ENCODE data around the gene NUDT16L1.

The NUDT16L1 gene

DNA sequence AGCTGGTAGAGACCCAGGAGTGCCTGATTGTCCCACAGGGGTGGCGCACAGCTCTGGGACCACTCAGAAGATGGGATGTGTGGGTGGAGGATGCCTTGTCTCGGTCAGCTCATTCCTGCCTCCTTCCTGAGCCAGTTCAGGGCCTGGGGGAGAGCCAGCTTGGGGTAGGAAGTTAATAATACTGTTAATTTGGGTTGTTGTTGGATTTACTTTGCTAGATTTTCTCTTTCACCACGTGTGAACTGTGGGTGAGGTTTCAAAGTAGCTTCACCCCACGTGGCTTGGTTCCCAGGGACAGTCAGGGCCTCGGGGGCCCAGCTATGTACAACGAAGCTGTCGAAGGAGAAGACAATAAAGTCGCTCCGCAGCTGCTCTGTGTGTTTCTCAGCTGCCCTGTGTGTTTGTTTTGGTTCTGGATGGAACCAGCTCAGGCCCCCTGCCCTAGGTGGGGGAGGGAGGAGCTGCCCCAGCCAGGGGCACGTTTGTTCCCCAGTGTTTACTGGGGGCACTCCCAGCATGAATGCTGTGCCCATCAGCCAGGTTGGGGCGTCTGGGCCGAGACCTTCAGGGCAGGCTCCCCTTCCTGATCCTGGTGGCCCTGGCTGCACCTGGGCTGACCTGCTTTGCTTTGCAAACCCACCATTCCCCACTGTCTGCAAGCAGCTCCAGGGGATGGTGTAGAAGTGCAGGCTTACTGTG lies 2.3 kb downstream of the NUDT16L1 start:
- no peak for DNase-seq (ENCODE audit: low spot score)

DNA sequence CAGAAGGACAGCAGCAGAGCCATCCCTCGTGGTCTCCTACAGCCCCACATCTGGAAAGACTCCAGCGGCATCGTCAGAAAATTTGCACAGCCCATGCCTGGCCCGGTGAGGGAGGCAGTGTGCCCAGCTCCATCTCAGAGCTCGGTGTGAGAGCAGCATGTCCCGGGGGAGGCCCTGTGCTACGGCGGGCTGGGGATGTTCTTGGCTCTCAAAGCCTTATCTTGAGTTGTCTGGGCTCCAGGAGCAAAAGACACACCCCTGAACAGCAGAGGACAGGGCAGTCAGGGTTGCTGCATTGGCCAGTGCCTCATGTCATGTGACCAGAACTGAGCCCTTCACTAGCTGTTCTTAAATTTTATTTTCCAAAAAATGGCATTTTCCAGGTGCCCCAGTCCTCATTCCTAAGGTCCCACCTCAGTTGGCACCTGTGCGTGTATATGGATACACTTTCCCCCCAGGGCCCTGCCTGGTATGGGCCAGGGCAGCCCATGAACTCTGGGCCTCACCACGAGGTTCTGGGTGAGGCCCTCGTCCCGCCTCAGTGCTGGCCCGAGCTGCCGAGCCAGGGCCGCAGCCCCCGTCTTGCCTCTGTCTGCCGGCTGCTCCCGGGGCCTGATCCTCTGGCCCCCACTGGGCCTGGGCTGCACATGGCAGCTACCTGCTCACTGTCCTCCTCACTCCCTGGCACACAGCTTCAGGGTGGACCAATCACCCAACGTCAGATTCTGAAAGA lies 3.0 kb downstream of the NUDT16L1 start:
- no peak for DNase-seq (ENCODE audit: low spot score)

DNA sequence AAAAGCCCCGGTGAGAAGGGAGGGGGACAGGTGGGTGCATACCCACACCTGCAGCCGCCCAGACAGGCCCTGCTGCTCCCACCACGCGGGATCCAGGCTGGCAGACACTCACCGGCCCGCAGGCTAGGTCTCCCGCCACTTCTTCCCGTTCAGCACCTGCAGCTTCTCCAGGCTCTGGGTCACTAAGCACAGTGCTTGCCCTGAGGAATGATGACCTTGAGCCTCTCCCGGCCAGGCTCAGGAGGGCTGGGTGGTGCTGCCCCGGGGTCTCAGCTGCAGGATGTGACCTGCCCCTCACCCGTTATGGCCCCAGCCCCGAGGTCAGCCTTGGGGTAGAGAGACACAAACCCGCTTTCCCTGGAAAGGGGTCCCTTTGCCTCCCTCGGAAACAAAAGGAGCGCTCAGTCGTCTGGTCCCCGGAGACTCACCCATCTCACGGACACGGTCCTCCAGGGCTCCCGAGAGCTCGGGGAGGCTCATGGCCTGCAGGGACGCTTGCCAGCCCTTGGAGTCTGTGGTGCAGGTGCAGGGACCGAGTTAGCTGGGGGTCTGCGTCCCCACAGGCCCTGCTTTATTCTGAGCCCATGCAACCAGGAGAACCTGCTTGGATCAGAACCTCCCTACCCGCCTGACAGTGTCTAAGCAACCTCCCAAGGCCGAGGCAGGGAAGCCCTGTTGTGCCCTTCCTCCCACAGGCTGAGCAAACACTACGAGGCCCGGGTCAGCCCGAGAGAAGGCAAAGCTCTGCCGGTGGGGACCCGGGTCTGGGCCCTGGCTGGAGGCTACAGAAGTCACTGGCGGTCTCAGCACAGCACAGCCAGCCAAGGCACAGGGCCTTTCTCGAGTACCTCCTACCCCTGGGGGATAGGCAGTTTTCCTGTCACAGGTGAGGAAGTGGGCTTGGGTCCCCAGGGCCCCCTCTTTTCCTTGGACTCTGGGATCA lies 3.8 kb downstream of the NUDT16L1 start:
- no peak for DNase-seq (ENCODE audit: low spot score)

DNA sequence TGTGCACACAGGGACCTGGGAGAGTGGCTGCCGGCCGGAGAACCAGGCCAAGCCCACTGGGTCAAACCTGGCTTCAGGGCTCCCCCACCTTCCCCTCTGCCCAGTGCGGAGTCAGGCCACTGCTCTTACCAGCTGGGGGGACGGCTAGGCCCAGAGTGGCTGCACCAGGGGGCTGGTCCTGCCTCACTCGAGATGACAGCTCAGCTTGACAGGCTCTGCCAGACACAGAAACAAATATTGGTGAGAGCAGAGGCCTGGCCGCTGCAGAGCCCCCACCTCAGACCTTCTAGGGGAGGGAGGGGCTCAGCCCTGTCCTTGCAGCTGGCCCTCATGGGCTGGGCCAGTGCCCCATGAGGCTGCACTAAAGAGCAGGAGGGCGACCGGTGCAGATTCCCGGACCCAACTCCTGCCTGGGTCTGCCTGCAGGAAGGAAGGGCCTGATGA lies 4.5 kb downstream of the NUDT16L1 start:
- no peak for DNase-seq (ENCODE audit: low spot score)

DNA sequence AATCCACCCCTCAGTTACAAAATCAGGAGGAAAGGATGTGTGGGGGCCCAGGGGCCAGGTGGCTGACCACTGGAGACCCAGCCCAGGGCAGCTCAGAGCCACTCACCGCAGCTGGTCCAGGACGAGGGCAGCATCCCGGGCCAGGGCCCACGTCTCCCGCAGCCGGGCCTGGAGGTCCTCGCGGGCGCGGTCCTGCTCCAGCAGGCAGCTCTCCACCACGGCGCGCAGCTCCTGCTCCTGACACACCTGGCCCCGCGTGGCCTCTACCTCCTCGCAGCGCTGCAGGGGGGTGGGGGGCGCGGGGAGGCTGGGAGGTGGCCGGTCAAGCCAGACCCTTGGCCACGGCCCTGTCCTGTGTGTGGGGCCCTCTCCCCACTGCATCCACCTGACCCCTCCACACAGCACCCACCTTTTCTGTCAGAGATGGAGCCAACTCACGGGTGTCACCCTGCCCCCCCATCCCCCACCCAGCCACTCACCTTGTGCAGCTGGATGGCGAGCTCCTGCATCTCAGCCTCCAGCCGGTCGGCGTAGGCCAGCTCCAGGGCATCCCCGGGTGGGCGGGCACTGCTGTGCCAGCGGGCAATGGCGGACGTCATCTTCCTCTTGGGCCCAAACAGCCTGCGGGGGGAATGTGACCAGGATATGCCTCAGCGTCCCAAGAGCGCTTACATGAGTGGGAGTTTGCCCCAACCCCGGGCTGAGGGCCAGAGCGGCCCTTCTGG lies 5.1 kb downstream of the NUDT16L1 start:
- no peak for DNase-seq (ENCODE audit: low spot score)

DNA sequence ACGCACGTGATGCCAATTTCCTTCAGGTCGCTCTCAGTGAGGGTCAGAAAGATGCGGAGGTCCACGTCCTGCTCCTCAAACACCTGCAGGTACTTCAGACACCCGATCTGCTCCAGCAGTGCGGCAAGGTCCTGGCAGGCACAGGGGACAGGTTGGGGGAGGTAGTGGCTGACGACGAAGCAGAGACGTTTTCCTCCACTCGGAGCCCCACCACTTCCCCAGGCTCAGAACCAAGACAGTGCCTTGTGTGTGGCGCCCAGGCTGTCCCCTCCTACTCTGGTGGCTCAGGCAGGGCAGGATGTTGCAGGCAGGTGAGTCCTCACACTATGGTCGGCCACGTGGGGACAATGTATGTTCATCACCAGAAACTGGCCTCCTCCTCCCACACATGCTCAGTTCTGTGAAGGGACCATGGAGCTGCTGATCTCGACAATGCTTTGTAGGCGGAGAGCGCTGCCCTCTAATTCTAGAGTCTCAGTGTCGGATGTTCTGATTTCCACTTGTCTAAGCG lies 5.7 kb downstream of the NUDT16L1 start:
- no peak for DNase-seq (ENCODE audit: low spot score)

DNA sequence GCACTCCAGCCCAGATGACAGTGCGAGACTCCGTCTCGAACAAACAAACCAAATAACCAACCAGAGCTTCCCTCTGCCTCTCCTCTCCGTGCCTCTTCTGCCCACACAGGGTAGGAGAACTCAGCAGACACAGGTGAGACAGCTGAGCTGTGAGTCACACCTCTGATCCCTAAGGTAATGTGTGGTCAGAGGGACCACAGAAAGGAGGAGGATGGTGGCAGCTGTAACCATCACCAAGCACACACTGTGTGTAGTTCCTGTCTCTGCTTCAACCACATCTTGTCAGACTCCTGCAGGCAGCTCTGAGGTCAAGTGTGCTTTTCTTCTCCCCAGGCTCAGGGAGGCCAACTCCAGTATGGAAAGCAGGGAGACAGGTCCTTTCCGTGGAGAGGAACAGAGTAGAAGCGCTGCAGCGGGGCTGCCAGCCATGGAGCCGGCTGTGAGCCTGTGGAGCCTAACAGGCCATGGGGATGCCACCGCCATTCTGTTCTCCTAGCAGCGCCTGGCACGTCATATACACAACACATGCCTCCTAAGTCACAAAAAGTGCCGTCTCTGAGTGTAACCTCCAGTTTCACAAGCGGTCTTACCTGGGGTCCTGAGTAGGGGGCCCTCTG lies 7.1 kb downstream of the NUDT16L1 start:
- DNase-seq (ENCODE audit: low spot score) = no peak

DNA sequence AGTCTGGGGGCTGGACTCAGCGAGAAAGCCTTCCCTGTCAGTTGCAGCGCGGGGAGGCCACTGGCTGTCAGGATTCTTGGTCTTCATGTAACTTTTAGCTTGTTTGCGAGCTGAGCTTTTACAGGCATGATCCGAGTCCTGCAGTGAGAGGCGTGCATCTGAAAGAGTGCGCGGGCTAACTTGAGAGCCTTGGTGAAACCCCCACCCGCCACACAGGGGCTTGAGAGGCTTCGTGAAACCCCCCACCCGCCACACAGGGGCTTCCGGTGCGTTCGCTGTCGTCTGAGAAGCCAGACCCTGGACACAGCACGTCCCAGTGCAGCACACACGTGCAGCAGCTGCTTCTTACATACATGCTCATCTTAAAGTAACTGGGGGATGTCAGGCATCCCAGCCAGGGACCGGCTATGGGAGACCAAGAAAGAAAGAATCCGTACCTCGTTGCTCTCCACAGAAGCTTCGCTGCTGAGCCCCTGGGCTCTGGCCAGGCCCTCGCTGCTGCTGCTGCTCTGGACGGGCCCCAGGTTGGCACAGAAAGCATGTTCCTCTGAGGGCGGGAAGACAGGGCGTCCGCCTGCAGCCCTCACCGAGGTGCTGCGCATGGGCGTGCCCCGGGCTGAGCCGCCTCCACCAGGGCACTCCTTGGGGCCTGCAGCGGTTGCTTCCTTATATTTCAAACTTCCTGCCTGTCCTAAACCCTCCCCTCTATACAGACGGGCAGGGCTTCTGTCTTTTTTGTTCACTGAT lies 7.8 kb downstream of the NUDT16L1 start:
- no peak for DNase-seq (ENCODE audit: low spot score)

DNA sequence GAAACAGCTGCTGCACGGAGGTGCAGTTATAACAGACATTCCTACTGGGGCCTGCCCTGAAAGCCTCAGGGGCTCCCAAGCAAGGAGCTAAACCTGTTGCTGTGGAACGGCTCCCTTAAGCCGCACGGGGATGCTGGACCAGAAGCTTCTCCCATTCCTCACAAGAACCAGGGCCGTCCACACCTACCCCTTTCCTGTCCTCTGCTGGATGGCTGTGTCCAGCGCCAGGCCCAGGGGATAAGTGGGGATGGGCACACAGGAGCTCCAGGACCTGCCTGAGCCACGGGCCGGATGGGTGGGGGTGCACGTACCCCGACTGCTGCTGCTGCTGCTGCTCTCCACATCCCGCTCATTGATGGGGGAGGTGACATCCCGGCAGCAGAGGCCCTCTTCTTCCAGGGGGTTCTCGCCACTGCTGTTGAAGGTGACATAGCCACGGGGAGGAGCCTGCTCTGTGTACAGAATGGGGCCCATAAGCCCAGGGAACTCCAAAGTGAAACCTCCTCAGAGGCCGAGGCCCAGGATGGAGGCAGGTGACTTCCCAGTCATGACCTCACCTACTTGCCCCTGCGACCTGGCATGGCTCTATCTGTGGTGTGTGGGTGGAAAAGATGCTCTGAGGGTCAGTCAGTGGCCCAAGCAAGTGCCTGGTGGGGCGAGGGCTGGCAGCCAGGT lies 8.6 kb downstream of the NUDT16L1 start:
- DNase-seq (ENCODE audit: low spot score) = no peak

DNA sequence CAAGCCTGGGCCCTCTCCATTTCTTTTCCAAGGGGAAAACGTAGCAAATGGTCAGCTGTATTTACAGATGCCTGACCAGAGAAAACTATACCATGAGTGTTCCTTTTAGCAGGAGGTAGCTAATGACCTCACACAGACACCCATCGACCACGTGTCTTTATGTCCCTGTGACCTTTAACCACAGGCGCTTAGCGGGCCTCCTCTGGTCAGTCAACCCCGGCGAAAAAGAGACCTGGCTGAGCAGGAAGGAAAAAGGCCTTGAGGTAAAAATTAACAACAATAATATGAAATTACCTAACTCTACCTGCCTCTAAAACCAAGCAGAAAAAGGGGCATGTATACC lies 9.1 kb downstream of the NUDT16L1 start:
- no peak for DNase-seq (ENCODE audit: low spot score)

DNA sequence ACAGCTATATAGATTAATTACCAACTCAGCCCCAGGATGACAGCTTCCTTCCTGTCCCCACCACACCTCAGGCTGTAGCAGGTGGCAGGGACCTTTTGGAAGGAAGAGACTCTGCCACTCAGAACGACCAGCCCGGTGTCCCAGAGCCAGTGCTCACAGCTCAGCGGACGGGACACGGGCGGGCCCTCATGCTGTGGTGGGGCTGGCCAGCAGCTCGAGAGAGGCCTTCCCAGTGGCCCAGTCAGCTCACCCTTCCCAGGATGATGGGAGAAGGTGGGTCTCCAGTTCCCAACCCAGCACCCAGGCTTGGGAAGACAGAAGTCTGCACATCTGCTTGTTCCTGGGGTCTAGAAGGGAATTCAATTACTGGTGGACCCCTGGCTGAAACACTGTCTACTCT lies 10.5 kb downstream of the NUDT16L1 start:
- DNase-seq (ENCODE audit: low spot score) = no peak

DNA sequence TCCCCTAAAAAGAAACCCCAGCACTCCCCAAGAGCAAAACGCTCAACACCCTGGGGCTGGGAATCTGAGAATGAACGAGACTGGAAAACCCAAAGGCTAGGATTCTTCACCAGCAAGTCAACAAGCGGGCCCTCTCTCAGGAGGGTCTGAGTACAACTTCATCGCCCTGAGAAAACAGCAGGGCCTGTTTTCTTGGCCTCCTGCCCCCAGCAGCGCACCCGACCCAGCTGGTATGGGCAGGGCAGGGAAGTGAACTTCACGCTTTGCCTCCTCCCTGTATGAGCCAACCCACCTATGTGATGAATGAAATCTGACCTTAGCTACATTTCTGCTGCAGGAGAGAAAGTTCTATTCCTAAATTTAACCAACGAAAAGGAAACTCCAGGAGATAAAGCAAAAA lies 11.1 kb downstream of the NUDT16L1 start:
- no peak for DNase-seq (ENCODE audit: low spot score)

DNA sequence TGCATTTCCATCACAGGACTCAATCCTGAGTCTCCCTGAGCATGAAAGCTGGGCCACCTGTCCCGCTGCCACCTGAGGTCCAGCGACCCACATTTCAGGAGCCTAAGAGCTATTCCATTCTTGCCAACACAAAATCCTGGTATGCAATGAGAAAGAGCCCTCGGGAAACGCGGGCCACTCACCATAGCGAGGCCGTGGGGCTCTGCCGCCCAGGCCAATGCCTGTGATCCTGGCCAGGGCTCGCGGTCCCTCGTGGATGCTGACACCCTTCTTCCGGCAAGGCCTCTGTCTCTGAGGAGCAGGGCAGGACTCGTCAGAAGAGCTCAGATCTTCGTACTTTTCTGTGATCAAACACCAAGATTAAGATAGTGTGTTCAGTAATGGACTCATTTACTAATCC lies 11.6 kb downstream of the NUDT16L1 start:
- no peak for DNase-seq (ENCODE audit: low spot score)

DNA sequence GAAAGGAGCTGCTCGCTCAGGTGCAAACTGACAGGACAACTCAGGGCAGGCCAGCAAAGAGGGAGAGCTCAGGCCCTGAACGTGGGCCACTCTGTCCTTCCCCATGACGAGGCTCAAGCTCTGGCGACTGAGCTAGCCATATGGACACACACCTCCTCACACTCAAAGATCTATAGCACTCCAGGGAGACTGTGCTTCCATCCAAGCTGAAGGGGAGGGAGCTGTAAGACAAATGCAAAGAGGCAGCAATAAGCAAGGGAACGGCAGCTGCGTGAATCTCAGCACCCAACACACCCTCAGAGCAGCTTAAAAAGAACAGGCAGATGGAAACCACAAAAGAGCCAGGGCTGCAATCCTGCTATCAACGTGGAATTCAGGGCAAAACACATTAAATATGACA lies 13.5 kb downstream of the NUDT16L1 start:
- DNase-seq (ENCODE audit: low spot score) = no peak

DNA sequence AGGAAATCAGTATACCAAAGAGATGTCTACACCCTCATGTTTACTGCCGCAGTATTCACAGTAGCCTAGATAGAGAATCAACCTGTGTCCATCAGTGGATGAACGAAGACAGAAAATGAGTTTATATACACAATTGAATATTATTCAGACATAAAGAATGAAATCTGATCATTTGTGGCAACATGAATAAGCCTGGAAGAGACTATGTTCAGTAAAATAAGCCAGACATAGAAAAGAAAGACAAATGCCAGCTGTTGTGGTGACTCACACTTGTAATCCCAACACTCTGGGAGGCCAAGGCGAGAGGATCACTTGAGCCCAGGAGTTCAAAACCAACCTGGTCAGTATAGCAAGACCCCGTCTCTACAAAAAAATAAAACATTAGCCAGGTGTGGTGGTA lies 16.1 kb downstream of the NUDT16L1 start:
- no peak for DNase-seq (ENCODE audit: low spot score)

DNA sequence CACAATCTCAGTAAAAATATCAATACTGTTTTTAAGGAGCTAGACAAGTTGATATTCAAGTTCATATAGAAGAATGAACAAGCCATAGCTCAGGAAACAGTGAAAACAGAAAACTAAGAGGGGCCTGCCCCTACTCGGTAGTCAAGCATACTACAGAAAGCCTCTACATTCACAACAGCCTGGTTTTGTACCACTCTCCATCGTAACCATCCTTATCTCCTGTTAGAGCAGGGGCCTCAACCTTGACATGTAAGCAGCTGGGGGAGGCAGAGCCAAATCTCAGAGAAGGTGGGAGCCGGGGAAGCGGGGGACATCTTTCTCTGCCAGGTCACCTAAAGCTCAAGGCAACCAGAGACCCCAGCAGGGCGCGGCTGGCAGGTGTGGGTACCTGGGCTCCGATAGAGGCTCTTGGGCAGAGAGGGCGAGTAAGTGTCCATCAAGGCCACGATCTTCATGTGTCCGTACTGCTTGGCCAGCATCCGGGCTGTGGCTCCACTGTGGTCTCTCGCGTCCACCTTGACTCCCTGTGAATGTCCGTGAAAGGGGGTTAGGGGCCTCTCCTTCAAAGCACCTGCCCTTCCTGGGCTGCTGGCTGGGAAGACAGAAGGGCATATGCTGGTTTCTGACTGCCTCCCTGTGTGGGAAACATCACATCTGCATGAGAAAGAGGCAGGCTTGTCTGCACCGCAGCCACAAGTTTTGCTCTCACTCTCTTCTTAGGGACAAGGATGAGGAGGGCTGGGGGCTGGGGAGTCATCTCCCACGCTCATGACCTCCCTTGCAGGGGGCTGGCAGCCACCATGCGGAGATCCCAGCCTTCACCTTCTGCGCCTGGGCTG lies 20.5 kb downstream of the NUDT16L1 start:
- DNase-seq (ENCODE audit: low spot score) = no peak

DNA sequence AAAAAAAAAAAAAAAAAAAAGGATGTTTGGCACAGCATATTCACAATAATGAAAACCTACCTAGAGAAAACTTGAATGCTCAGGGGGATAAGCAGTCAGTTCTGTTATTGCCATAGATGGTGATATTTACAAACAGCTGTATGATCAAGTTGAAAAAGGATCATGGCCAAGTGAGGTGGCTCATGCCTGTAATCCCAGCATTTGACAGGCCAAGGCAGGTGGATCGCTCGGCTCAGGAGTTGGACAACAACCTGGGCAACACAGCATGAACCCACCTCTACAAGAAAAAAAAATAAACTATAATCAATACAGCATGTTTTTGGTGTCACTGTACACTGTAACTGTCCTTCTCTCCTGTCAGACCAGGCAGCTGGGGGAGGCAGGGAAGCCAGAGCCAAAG lies 21.6 kb downstream of the NUDT16L1 start:
- DNase-seq (ENCODE audit: low spot score) = no peak

DNA sequence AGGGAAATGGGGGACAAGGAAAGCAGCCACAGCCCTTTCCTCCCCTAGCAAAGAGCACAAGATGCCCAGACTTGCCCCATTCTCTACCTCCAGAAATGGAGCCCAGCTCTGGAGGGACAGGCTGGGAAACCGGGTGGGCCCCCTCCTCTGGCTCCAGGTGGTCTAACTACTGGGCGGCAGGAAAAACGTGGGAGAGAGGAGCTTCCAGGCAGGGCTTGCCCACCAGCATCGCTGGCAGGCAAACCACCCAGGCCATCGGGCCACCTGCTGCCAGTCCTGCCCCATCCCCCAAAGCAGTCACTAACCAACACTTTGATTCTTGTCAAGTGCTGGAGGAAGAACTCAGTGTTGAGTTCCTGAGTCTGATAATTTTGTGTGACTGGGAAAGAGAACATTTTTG lies 25.1 kb downstream of the NUDT16L1 start:
- DNase-seq (ENCODE audit: low spot score) = no peak

DNA sequence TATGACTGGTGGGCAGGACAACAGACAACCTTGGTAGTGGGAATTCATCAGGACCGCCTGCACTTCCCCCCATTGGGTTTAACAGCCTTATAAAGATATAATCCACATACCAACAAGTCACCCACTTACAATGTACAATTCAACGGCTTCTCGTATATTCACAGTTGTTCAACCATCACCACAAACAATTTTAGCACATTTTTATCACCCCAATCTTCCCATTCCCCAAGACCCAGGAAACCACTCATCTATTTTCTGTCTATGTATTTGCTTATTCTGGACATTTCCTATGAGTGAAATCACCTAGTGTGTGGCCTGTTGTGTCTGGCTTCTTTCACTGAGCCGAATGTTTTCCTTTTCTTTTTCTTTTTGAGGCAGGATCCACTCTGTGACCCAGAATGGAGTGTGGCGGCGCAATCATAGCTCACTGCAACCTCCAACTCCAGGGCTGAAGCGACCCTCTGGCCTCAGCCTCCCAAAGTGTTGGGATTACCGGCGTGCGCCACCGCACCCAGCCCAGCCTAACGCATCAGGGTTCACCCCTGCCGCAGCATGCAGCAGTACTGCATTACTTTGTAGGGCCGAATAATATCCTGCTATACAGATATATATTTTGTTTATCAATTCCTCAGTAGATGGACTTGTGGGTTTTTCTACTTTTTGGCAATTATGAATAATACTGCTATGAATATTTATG lies 29.9 kb downstream of the NUDT16L1 start:
- no peak for DNase-seq (ENCODE audit: low spot score)

Data from AG20443 (cell line).